ENCODE measurements around the gene MYB.

The MYB gene

DNA sequence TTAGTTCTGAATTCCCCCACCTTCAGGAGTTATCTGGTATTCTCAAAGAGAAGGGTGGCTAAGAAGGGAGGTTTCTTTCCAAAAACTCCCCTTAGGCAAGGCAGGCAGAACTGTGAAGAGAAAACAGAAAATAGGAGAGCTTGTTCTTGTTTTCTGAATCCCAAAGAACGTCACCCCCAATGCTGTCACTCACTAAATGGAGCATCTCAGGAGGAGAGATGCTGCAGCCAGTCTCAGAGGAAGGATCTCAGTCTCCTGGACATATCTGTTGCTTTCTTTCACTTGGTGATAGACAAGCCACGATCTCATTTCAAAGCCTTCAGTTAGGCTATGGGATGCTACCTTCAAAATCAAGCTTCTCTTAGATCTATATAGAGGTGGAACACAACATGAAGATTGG is 16.1 kb upstream of the MYB start:
- no peak for DNase-seq

DNA sequence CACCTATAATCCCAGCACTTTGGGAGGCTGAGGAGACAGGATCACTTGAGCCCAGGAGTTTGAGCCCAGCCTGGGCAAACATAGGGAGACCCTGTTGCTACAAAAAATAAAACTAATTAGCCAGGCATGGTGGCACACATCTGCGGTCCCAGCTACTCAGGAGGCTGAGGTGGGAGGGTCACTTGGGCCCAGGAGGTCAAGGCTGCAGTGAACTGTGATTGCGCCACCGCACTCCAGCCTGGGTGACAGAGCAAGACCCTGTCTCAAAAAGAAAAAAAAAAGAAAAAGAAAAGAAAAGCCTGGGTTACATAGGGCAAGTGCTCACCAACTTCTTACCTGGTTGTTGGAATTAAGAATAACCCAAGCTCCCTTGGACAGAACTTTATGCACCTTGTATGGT is 14.6 kb upstream of the MYB start:
- DNase-seq, result no peak

DNA sequence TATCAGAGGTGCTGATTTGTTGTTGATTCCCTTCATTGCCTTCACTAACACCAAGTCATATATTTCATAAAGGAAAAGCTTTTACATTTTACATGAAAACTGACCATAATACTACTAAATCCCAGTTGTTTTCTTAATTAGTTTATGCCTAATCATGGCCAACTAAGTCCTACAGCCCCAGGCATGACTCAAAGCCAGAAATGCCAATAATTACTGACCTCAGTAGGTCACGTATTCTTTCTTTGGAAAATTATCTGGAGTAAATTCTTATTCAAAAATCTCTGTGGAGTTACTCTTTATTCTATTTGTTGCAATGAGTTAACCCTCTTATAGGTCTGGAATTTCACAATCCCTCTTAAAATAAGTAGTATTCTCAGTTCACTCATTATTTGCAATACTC is 13.5 kb upstream of the MYB start:
- DNase-seq, result no peak

DNA sequence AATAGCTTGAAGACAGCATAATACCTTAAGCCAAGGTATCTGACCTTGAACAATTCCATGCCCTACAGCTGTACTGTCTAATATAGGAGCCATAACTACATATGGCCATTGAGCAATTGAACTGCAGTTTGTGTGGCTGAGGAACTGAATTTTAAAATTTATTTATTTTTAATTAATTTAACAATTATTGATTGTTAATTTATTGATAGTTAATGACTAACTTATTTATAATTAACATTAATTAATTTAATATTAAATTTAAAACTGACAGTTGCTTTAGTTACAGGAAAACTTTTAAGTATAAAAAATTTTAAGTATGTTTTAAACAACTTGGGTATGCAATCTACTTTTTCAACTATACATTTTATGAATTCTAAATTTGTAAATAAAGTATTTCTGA is 12.3 kb upstream of the MYB start:
- DNase-seq, result no peak

DNA sequence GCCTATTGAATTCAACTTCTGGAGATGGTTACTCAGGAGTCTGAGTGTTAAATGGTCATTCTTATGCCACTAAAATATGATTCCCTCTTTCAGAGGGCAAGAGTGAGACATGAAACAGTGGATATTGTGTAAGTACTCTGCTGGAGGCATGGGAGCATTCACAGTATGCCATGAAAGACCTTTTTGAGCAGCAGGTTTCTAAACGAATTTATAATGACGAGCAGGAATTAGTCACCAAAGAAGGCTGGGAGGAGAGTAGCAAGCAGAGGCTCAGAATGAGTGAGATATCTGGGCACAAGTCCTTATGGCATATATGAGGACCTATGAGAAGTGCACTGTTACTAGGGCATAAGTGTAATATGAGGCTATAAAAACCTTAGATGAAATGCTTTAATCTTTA is 10.9 kb upstream of the MYB start:
- DNase-seq, result no peak

DNA sequence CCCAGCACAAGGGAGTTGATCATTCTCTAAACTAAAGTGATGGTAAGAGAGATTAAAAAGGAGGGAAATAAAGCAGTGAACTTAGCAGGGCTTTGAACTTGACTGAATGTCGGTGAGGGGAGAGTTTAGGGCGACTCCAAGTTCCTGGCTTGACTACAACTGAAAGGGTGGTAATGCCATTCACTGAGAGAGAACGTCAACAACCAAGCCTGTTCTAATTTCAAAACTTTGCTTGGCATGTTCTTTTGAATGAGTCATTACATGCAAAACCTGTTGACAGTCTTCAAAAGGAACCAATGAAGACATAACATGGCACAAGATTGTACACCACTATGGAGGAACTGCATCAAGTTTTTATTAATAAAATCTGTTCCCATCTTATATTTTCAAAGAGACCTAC is 10.3 kb upstream of the MYB start:
- no peak for DNase-seq

DNA sequence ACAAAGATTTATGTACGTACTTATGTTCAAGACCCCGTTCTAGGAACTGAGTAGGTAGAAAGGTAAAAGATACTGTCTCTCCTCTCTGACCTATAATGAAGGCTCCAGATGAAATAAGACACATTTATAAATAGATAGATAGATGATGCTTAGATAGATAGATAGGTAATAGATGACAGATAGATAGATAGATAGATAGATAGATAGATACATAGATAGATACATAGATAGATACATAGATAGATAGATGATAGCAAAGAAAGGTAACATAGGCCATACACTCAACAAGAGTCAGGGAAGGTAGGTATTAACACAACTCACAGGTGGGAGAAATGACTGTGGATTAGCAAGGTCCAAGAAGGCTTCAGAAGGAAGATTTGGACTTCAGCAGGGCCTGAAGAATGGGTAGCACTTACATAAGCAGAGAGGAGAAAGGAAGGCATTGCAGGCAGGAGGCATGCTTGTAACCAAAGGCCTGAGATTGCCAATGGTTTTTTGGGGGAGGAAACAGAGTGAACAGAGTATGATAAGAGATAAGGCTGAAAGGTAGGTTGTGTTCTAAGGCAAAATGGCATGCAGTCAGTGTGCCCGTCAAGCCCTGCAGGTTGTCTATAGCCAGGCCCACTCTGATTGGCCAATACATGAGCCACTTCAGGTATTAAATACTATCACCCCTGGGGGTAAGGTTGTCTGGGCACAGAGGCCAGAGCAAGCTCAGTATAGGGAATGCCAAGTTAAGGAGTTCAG is 7.7 kb upstream of the MYB start:
- no peak for DNase-seq

DNA sequence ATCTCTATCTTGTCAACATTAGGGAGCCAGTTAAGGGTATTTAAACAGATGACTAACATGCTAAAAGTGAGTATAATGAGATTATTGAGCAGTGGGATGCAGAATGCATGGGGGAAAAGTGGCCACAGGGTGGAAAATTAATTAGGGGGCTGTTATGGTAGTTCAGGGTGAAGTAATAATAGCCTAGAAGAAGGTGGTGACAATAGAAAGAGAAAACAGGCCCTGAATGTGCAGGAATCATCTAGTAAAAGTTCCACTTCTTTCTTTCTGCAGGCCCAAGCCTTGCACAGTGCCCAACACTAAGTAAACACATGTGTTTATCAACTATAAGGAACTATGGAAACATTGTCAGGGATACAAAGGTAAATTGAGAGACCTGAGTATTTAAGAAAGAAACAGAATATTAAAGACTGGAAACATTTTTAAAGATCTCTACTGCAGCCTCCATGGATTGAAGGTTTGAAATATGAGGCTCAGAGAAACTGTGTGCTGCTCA is 7.1 kb upstream of the MYB start:
- no peak for DNase-seq

DNA sequence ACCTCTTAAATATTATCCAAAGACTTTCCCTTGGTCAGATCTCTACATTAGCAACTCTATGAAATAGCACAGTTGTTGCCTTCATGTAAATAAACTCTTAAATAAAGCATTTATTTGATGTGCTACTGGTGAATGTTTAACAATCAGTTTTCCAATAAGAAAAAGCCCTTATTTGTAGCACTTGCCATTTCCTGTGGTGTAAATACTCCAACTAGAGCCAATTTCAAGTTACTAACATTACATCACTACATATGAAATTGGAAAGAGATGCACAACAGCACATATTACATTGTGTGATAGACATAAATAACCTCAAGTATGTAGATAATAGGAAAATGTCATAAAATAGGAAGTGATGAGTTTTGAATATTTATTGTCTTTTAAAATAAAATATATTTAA is 5.0 kb upstream of the MYB start:
- no peak for DNase-seq

DNA sequence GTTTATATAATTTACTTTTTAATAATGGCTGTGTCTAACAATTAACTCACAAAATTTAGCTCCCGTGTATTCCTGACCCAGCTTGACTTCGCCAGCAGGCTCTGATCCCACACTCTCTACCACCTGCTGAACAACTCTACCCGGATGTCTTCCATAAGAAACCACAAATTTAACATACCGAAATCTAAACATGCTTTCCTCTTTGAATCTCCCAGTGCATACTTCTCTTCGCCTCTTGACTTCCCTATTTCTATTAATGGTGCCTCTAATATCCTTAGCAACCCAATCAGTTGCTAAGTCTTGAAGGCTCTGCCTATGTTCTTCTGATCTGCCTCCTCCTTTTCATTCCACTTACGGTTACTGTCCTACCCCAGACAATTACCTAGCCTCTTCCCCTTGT is 4.6 kb upstream of the MYB start:
- no peak for DNase-seq

DNA sequence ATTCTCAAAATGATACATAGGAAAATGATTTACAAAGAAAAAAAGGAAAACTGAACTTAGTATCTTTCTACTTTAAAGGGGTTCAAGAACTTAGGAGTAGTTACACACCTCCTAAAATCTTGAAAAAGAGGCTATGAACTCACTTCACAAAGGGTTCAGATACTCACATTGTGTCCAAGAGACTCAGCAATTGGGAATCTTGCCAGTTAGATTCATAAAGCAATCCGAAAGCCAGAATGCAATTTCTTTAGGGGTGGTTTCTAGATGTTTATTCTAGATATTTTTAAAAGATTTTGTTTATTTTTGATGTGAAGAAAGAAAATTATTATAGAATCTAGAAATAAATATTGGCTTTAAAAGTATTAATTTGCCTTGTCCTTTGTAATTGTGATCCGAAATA is 1.7 kb upstream of the MYB start:
- DNase-seq, result no peak

DNA sequence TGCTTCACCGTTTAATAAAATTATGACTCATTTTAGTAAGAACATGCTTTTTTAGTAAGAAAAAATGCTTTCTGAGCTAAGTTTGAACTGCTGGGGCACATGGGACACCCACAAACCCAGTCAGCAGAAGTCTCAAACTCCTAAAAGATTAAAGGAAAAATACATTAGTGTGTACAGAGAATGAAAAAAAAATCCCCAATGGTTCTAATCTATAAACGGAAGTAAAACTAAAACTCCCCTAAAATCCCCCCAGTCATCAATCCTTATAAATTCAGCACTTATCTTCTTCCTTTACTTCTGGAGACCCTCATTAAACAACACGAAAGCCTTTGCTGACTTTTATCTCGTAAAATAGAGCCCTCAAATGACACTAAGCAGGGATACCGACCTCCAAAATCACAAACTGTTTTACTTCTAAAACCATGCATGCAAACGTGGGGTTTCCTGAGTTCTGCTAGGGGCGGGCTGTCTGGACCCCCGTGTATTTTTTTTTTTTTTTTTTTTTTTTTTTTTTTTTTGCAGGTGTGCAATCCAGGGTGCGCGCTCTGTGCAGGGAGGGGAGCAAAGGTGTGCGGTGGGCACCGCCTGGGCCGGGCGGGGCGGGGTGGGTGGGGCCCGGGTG is 1.1 kb upstream of the MYB start:
- peak; percentile 84 for DNase-seq

DNA sequence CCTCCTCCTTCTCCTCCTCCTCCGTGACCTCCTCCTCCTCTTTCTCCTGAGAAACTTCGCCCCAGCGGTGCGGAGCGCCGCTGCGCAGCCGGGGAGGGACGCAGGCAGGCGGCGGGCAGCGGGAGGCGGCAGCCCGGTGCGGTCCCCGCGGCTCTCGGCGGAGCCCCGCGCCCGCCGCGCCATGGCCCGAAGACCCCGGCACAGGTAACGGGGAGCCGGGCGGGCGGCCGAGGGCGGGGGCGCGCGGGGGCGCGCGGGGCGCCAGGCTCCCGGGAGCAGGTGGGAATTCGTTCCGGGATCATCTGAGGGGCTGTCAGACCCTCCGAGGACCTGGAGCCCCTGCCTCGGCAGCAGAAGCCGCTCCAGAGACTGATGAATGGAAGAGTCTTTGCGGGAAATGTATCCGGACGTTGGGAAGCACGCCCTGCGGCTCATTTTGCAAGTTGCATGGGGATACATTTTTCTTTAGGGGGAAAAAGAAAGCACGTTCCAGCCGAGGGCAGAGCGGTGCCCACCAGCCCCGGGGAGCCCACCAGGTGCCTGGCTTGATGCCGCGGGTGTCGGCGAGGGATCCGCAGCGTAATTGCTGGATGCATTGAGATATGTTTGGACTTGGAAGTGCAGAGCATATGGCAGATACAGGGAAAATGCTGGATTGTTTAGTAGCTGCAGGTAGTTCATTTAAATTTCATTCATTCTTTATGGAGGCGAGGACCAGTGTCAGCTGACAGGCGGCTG is 394 bp downstream of the MYB start:
- peak; percentile 75 for DNase-seq

DNA sequence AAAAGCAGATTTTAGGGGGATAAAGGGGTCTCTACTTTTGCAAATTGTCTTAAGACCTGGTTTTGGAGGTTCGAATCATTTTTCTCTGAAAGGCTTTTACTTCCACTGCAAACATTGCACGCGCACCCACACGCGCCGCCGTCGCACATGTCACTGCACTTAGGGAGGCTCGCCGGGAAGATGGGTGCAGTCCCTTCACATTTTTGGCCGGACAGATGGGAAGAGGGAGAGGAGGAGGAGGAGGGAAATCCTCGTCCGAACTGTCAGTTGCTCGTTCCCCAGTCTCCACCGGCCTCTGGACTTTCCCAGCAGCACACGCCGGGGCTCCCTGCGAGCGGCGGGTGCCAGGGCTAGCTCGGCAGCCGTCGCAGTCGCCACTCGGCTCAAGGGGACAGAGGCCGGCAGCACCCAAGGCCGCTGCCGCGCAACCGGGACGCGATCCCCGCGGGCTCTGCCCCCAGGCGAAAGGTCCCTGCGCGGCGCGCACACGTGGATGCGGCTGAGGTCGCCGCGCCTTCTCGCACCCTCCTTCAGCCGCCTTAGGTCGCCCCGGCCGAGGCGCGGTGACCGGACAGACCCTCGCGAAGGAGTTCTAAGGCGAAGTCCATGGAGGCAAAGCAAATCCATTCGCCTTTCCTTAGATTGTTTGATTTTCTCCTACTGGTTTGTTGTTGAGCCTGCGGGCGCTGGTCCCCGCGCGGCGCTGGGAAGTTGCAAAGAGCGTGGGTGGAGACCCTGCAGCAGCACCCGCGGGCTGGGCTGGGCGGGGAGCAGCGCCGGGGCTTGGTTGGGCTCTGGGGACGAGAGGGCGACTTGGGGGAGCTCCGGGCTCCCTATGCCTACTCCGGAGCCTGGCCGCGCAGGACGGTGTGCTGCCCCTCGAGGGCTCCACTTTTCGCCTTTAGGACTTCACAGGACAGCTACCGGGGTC is 1.2 kb downstream of the MYB start:
- peak; percentile 82 for DNase-seq

DNA sequence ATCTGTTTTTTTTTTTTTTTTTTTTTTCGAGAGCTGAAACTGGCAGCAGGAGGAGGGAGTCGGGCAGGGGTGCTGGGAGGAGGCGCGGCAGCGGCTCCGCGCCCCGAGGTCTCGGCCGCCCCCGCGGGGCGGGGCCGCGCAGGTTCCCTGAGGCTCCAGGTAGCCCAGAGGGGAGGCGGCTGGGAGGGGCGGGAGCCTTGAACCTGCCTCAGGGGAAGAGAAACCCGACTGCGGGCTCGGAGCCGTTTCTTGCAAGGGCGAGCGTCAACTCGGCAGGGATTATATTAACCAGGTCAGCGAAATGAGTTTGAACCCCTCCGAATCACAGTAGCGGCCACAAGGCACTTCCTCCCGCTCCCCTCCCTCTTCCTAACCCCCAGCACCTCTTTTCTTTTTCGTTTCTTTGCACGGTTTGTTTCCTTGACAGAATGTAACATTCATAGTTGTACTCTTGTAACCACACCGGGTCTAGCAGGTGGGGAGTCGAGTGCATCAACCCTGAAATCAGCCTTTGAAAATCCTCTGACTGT is 2.0 kb downstream of the MYB start:
- DNase-seq, result peak; percentile 90

DNA sequence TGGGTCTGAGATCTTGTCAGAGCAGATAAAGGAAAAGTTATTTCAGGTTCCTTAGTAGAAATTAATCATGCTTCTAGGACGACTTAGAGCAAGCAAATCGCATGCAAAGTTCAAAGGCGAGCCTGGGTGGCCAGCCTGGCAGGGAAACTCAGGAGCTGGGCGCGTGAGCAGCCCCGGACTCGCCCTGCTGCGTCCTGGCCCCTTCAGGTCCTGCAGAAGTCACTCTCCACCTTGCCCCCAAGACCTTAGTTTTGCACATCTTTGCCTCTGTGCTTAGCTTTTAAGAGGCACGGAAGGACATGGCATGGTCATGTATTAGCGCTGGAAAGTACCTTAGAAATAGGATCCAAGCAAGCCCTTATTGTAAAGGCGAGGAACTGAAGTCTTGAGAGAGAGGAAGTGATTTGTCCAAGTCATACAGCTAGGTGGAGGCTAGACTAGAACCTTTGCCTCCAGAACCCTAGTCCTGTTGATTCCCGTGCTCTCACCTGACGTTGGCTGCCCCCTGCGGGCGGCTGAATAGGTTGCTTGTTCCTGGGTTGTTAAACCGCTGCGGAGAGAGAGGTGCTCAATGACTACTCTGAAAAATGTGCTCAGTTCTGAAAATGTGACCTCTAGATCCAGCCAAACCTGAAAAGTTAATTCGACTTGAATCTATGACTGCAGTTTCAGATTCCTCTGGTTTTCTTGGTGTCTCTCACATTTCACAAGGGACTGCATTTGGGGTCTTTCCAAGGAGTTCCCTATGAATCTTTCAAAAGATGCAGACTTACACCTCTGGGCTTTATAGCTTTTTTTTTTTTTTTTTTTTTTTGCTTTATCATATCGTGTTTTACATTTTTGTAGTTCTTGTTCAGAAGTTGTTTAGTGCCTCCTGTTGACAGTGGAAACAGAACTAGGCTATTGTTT is 2.7 kb downstream of the MYB start:
- peak; percentile 88 for DNase-seq

DNA sequence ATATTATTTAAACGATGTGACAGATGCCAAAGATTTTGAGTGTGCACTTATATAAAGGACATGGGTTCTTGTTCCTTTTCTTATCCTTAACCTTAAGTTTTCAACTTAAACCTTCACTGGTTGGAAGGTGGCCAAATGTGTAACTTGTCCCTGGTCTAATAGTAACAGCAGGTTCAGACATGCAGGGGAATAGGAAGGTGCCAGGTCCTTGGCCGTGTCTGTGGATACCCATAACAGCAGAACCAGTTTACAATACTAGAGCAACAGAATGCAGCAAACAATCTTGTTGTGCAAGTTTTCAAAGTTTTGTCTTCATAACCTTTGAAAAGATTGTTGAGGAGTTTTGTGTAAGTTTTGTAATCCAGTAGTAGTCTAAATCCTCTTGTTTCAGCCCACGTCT is 4.4 kb downstream of the MYB start:
- no peak for DNase-seq

DNA sequence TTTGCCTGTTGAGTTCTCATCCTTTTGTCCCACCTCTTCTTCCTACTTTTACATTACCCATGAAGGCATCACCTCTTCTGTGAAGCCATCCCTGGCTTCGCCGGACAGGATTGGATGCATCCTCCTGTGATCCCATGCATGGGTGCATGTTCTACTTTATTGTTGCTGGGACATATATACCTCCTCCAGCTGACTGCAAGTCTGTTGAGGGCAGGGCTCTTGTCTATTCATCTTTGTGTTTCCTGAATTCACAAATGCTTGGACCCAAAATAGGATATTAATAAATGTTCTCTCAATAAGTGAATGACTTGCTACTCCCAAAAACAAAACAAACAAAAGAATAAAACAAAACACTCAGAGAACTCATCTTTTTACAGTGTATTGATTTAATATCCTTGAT is 5.1 kb downstream of the MYB start:
- no peak for DNase-seq

DNA sequence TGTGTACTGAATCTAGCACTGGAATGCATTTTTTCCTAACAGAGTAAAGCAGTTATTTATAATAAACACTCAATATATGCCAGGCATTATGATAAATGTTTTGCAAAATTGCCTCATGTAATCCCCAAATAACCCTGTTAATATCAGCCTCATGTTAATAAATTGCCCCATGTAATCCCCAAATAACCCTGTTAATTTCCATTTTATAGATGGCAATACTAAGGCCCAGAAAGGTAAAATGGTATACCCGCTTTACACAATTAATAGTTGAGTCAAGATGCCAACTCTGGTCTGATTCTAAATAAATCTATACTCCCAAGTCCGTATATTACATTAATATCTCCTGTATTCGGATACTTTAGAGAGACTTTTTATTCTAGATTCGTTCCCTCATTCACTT is 6.3 kb downstream of the MYB start:
- no peak for DNase-seq

DNA sequence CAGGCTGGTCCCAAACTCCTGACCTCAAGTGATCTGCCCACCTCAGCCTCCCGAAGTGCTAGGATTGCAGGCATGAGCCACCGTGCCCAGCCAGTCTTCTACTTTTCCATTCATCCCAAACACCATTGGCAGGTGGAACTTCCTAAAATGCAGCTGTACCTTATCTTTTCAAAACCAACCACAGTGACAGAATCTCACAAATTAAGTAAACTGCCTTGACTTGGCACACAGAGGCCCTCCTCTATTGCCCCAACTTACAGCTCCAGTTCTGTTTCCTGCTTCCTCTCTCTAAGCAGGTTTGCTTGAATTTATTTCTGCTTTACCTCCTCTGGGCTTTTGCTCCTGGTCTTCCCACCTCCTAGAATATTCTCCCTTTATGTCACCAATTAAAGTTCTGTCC is 7.6 kb downstream of the MYB start:
- no peak for DNase-seq

DNA sequence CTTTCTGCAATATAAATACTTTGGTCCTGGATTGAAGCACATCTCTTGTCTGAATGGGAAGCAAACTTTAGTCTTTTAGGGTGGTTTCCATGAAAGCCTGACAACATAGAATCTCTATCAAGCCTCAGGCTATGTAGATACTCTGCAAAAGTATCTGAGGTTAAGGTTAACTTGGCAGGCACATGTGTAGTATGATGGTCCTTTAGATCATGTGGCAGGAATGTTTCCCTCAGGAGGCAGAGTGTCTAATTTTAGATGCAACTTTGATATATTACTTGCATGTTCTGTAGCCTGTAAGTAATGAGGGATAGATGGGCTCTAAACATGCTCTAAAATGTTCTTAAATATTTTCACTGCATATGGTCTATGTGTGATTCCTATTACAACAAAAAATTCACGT is 8.2 kb downstream of the MYB start:
- DNase-seq, result no peak
